ENCODE measurements around the gene OR2T2. TPM values are rescaled to one million over a fixed set of nuclear protein-coding genes. Genes with fewer than 3 reads are reported as not detected.
"Not testable (repeated sequence)": the region's sequence is repeated elsewhere in the genome, so short reads cannot be mapped to it uniquely, and the experiment has no call there.

Gene OR2T2
- polyA plus RNA-seq, 3 donors = not detected

- WGBS (ENCODE audit: insufficient coverage) = no CpG with 5 or more reads among the region's 4 CpGs
- Histone ChIP-seq H3K4me2 (replicated peaks; ENCODE audit: extremely low read depth, low read length, poor library complexity, severe bottlenecking) (no peak overlapping the region), H3K9me3 (replicated peaks in 1 of 2; ENCODE audit: control insufficient read depth in 1 of 2, insufficient read depth in 1 of 2, low read length in 2 of 2) (no peaks in the 10 kb centered on the region), H2AFZ (ENCODE audit: insufficient read depth, low read depth, low read length, poor library complexity, severe bottlenecking) (no peak overlapping the region), H3K27me3 (ENCODE audit: control insufficient read depth in 2 of 2, insufficient read depth in 2 of 2, low read length in 2 of 2) (no peaks in the 10 kb centered on the region), H3K4me1 (ENCODE audit: control insufficient read depth in 1 of 2, insufficient read depth in 2 of 2, low read length in 2 of 2) (no peaks in the 10 kb centered on the region), H3K9ac (ENCODE audit: insufficient read depth, low read length, poor library complexity, severe bottlenecking) (no peak overlapping the region), H4K20me1 (ENCODE audit: insufficient read depth, low read length) (no peaks in the 10 kb centered on the region), H3K4me3 (replicated peaks in 1 of 3; ENCODE audit: low read depth in 2 of 3, low read length in 3 of 3) (no peak overlapping the region), H3K27ac (ENCODE audit: low read depth in 1 of 2, low read length in 2 of 2) (no peak overlapping the region), H3K36me3 (replicated peaks in 1 of 2; ENCODE audit: control insufficient read depth in 1 of 2, insufficient read depth in 2 of 2, low read length in 2 of 2) (no peaks in the 10 kb centered on the region), H3K79me2 (ENCODE audit: insufficient read depth, low read length) (no peaks in the 10 kb centered on the region)
- Mint-ChIP-seq H3K4me1 (no peaks in the 10 kb centered on the region), H3K4me3 (no peak overlapping the region), H3K9me3 (peaks cover 0 to 8% (median 2%) of the 10 kb centered on the region in 7 donors), H3K36me3 (no peaks in the 10 kb centered on the region), H3K27me3 (ENCODE audit: low read depth in 3 of 3) (peaks cover 0 to 2% (median 0%) of the 10 kb centered on the region in 3 donors), H3K27ac (no peak overlapping the region)
- DNase-seq = no peak
- no peak for TF ChIP-seq CTCF (IDR thresholded peaks at IDR 0.05)
- intact Hi-C loops (cut with micrococcal nuclease) = no loop called here
Observed at GRCh38 chr1:248471154-248471553, 25.7 kb downstream of the OR2T2 start.

GRCh38 chr1:248472111-248472510 is 26.7 kb downstream of the OR2T2 start:
- DNase-seq; intact Hi-C loops (cut with micrococcal nuclease); H4K20me1 ChIP-seq (ENCODE audit: insufficient read depth, low read length); H2AFZ ChIP-seq (ENCODE audit: insufficient read depth, low read depth, low read length, poor library complexity, severe bottlenecking); H3K4me3 ChIP-seq (replicated peaks in 1 of 3; ENCODE audit: low read depth in 2 of 3, low read length in 3 of 3); H3K9ac ChIP-seq (ENCODE audit: insufficient read depth, low read length, poor library complexity, severe bottlenecking); H3K27ac ChIP-seq (ENCODE audit: low read depth in 1 of 2, low read length in 2 of 2); H3K36me3 ChIP-seq (replicated peaks in 1 of 2; ENCODE audit: control insufficient read depth in 1 of 2, insufficient read depth in 2 of 2, low read length in 2 of 2); H3K4me3 Mint-ChIP-seq; H3K4me2 ChIP-seq (replicated peaks; ENCODE audit: extremely low read depth, low read length, poor library complexity, severe bottlenecking); H3K4me1 ChIP-seq (ENCODE audit: control insufficient read depth in 1 of 2, insufficient read depth in 2 of 2, low read length in 2 of 2); H3K9me3 ChIP-seq (replicated peaks in 1 of 2; ENCODE audit: control insufficient read depth in 1 of 2, insufficient read depth in 1 of 2, low read length in 2 of 2); H3K27me3 Mint-ChIP-seq (ENCODE audit: low read depth in 3 of 3); H3K36me3 Mint-ChIP-seq; H3K27me3 ChIP-seq (ENCODE audit: control insufficient read depth in 2 of 2, insufficient read depth in 2 of 2, low read length in 2 of 2); H3K9me3 Mint-ChIP-seq; H3K4me1 Mint-ChIP-seq; H3K27ac Mint-ChIP-seq; H3K79me2 ChIP-seq (ENCODE audit: insufficient read depth, low read length): not testable (repeated sequence)
- no CpG with 5 or more reads among the region's 2 CpGs for WGBS (ENCODE audit: insufficient coverage)

GRCh38 chr1:248473051-248473450 is 27.6 kb downstream of the OR2T2 start, which contains the start of gene OR2T3:
Gene OR2T3, plus strand, starts transcription at chr1:248473351. Its CDS starts 0 bp downstream, at chr1:248473351.
- H3K4me1 ChIP-seq (ENCODE audit: control insufficient read depth in 1 of 2, insufficient read depth in 2 of 2, low read length in 2 of 2); H2AFZ ChIP-seq (ENCODE audit: insufficient read depth, low read depth, low read length, poor library complexity, severe bottlenecking); H3K36me3 Mint-ChIP-seq; H3K27me3 ChIP-seq (ENCODE audit: control insufficient read depth in 2 of 2, insufficient read depth in 2 of 2, low read length in 2 of 2); H3K27ac ChIP-seq (ENCODE audit: low read depth in 1 of 2, low read length in 2 of 2); H3K9me3 Mint-ChIP-seq; DNase-seq; H3K4me3 ChIP-seq (replicated peaks in 1 of 3; ENCODE audit: low read depth in 2 of 3, low read length in 3 of 3); H3K4me3 Mint-ChIP-seq; intact Hi-C loops (cut with micrococcal nuclease); H3K9me3 ChIP-seq (replicated peaks in 1 of 2; ENCODE audit: control insufficient read depth in 1 of 2, insufficient read depth in 1 of 2, low read length in 2 of 2); H3K36me3 ChIP-seq (replicated peaks in 1 of 2; ENCODE audit: control insufficient read depth in 1 of 2, insufficient read depth in 2 of 2, low read length in 2 of 2); H3K4me2 ChIP-seq (replicated peaks; ENCODE audit: extremely low read depth, low read length, poor library complexity, severe bottlenecking); H3K4me1 Mint-ChIP-seq; H3K27me3 Mint-ChIP-seq (ENCODE audit: low read depth in 3 of 3); H3K9ac ChIP-seq (ENCODE audit: insufficient read depth, low read length, poor library complexity, severe bottlenecking); H4K20me1 ChIP-seq (ENCODE audit: insufficient read depth, low read length); H3K79me2 ChIP-seq (ENCODE audit: insufficient read depth, low read length): not testable (repeated sequence)
- WGBS (ENCODE audit: insufficient coverage) = no CpG with 5 or more reads among the region's 2 CpGs
- H3K27ac Mint-ChIP-seq = peak within 1 kb of the TSS in 1 of 7 donors; percentile 1

GRCh38 chr1:248475660-248476059 is 30.2 kb downstream of the OR2T2 start:
- H3K36me3 ChIP-seq (replicated peaks in 1 of 2; ENCODE audit: control insufficient read depth in 1 of 2, insufficient read depth in 2 of 2, low read length in 2 of 2); DNase-seq; intact Hi-C loops (cut with micrococcal nuclease); H3K9me3 Mint-ChIP-seq; H3K4me1 Mint-ChIP-seq; H2AFZ ChIP-seq (ENCODE audit: insufficient read depth, low read depth, low read length, poor library complexity, severe bottlenecking); H4K20me1 ChIP-seq (ENCODE audit: insufficient read depth, low read length); H3K27me3 Mint-ChIP-seq (ENCODE audit: low read depth in 3 of 3); H3K4me3 ChIP-seq (replicated peaks in 1 of 3; ENCODE audit: low read depth in 2 of 3, low read length in 3 of 3); H3K9ac ChIP-seq (ENCODE audit: insufficient read depth, low read length, poor library complexity, severe bottlenecking); H3K9me3 ChIP-seq (replicated peaks in 1 of 2; ENCODE audit: control insufficient read depth in 1 of 2, insufficient read depth in 1 of 2, low read length in 2 of 2); H3K79me2 ChIP-seq (ENCODE audit: insufficient read depth, low read length); H3K4me2 ChIP-seq (replicated peaks; ENCODE audit: extremely low read depth, low read length, poor library complexity, severe bottlenecking); H3K27ac ChIP-seq (ENCODE audit: low read depth in 1 of 2, low read length in 2 of 2); H3K27ac Mint-ChIP-seq; H3K27me3 ChIP-seq (ENCODE audit: control insufficient read depth in 2 of 2, insufficient read depth in 2 of 2, low read length in 2 of 2); H3K4me1 ChIP-seq (ENCODE audit: control insufficient read depth in 1 of 2, insufficient read depth in 2 of 2, low read length in 2 of 2); H3K4me3 Mint-ChIP-seq; H3K36me3 Mint-ChIP-seq: not testable (repeated sequence)
- no CpG with 5 or more reads among the region's 1 CpG for WGBS (ENCODE audit: insufficient coverage)
